ENCODE data around the gene ZNF260. TPM values are rescaled to one million over a fixed set of nuclear protein-coding genes. Genes with fewer than 3 reads are reported as not detected.

The ZNF260 gene
- total RNA-seq, 1 experiment from 2014 or later, result 24.1 TPM

GRCh38 chr19:36489118-36489919 is 38.8 kb downstream of the ZNF260 start, which contains the start of gene ZNF566 (continued):
- no peak for TF ChIP-seq MXD4 (CRISPR knock-in tag; IDR thresholded peaks at IDR 0.05; ENCODE audit: borderline replicate concordance)
- no peak for TF ChIP-seq ZNF396 (CRISPR knock-in tag; IDR thresholded peaks at IDR 0.05; ENCODE audit: borderline replicate concordance)
- peak; percentile 95; the same call in 1 of the 2 replicates for TF ChIP-seq ARID4B (CRISPR knock-in tag; IDR thresholded peaks at IDR 0.05; ENCODE audit: borderline replicate concordance)
- peak; percentile 60; the same call in 1 of the 2 replicates for TF ChIP-seq HMGXB4 (CRISPR knock-in tag; IDR thresholded peaks at IDR 0.05)
- TF ChIP-seq JUN (CRISPR knock-in tag; IDR thresholded peaks at IDR 0.05), result peak; percentile 83; the same call in 1 of the 2 replicates
- TF ChIP-seq TP53 (CRISPR knock-in tag; IDR thresholded peaks at IDR 0.05), result peak; percentile 69; the same call in 1 of the 2 replicates
- peak; percentile 95 for TF ChIP-seq ZBTB43 (CRISPR knock-in tag; IDR thresholded peaks at IDR 0.05)
- no peak for TF ChIP-seq PREB (CRISPR knock-in tag; IDR thresholded peaks at IDR 0.05; ENCODE audit: borderline replicate concordance)
- peak; percentile 34; the same call in 1 of the 2 replicates for TF ChIP-seq SP1 (CRISPR knock-in tag; conservative IDR thresholded peaks at IDR 0.05)
- 0 out of 2 replicates have a peak, but pooled peaks have one; percentile 51 for TF ChIP-seq ATF3 (CRISPR knock-in tag; conservative IDR thresholded peaks at IDR 0.05)
- peak; percentile 21; the same call in 1 of the 2 replicates for TF ChIP-seq NFYB (CRISPR knock-in tag; conservative IDR thresholded peaks at IDR 0.05; ENCODE audit: low read depth)
- no peak for TF ChIP-seq SOX15 (CRISPR knock-in tag; IDR thresholded peaks at IDR 0.05)
- TF ChIP-seq USF2 (CRISPR knock-in tag; IDR thresholded peaks at IDR 0.05), result peak; percentile 47; the same call in 1 of the 2 replicates
- TF ChIP-seq PRDM15 (CRISPR knock-in tag; IDR thresholded peaks at IDR 0.05), result peak; percentile 47; the same call in 1 of the 2 replicates
- TF ChIP-seq E2F5 (CRISPR knock-in tag; IDR thresholded peaks at IDR 0.05), result 0 out of 2 replicates have a peak, but pooled peaks have one; percentile 33
- peak; percentile 78 for TF ChIP-seq TEAD1 (CRISPR knock-in tag; IDR thresholded peaks at IDR 0.05)
- no peak for TF ChIP-seq ATF1 (CRISPR knock-in tag; IDR thresholded peaks at IDR 0.05)
- peak; percentile 63 for TF ChIP-seq FOXP4 (CRISPR knock-in tag; IDR thresholded peaks at IDR 0.05)
- 0 out of 2 replicates have a peak, but pooled peaks have one; percentile 42 for TF ChIP-seq ZNF416 (CRISPR knock-in tag; IDR thresholded peaks at IDR 0.05)
- 0 out of 2 replicates have a peak, but pooled peaks have one; percentile 17 for TF ChIP-seq CREM (CRISPR knock-in tag; IDR thresholded peaks at IDR 0.05)
